ENCODE data around the gene PTBP1. TPM values are rescaled to one million over a fixed set of nuclear protein-coding genes. Genes with fewer than 3 reads are reported as not detected.

The PTBP1 gene
- total and polyA plus RNA-seq, 2 experiments from 2014 or later = 539 to 632 TPM

- no peaks in the 10 kb centered on the region for H3K9me2 ChIP-seq (ENCODE audit: insufficient read depth)
- H3K36me3 Mint-ChIP-seq (ENCODE audit: low read depth) = peaks cover 70% of the 10 kb centered on the region
- no peak for TF ChIP-seq REST (IDR thresholded peaks at IDR 0.05; ENCODE audit: unreplicated experiment)
- TF ChIP-seq CTCF (conservative IDR thresholded peaks at IDR 0.05; ENCODE audit: low read depth in 2 of 2) = no peak
- TF ChIP-seq ZNF114 (CRISPR knock-in tag; IDR thresholded peaks at IDR 0.05) = no peak
- no peak for TF ChIP-seq ZNF331 (CRISPR knock-in tag; IDR thresholded peaks at IDR 0.05; ENCODE audit: low read depth)
- TF ChIP-seq EZH2phosphoT487 (IDR thresholded peaks at IDR 0.05; ENCODE audit: unreplicated experiment) = no peak
- TF ChIP-seq CREB1 (CRISPR knock-in tag; IDR thresholded peaks at IDR 0.05; ENCODE audit: low read depth) = no peak
- TF ChIP-seq ZNF462 (CRISPR knock-in tag; IDR thresholded peaks at IDR 0.05) = no peak
- no peak for TF ChIP-seq NANOG (IDR thresholded peaks at IDR 0.05; ENCODE audit: borderline replicate concordance)
- TF ChIP-seq ETS1 (IDR thresholded peaks at IDR 0.05) = no peak
- TF ChIP-seq POLR2AphosphoS5 (IDR thresholded peaks at IDR 0.05; ENCODE audit: low read depth) = no peak; the same call in 1 of the 2 replicates
- TF ChIP-seq EZH2 (IDR thresholded peaks at IDR 0.05; ENCODE audit: low read depth, unreplicated experiment) = no peak
- TF ChIP-seq JUNB (IDR thresholded peaks at IDR 0.05; ENCODE audit: unreplicated experiment) = no peak
- TF ChIP-seq STAT1 (IDR thresholded peaks at IDR 0.05; ENCODE audit: unreplicated experiment) = no peak
- H3K9me3 Mint-ChIP-seq = no peaks in the 10 kb centered on the region; the same call in 2 of the 3 replicates
- no peak overlapping the region for H2AFZ ChIP-seq
- H3K27me3 Mint-ChIP-seq (ENCODE audit: insufficient read depth, low read depth, poor library complexity) = peaks cover 36% of the 10 kb centered on the region
- peaks cover 51% of the 10 kb centered on the region for H4K20me1 ChIP-seq (replicated peaks; ENCODE audit: insufficient read depth)
- H3K36me3 ChIP-seq (ENCODE audit: insufficient read depth) = peaks cover 49% of the 10 kb centered on the region
- no peak overlapping the region for H3K27ac Mint-ChIP-seq
- H3K4me1 Mint-ChIP-seq = peaks cover 9% of the 10 kb centered on the region; the same call in 2 of the 3 replicates
- no peak overlapping the region for H3K27ac ChIP-seq (ENCODE audit: low read depth)
- DNase-seq (ENCODE audit: low spot score) (no peak), ATAC-seq (no peak)
- peaks cover 48% of the 10 kb centered on the region for H3K79me2 ChIP-seq (replicated peaks; ENCODE audit: insufficient read depth)
- no peaks in the 10 kb centered on the region for H3K27me3 ChIP-seq (ENCODE audit: insufficient read depth)
- H3F3A ChIP-seq (replicated peaks; ENCODE audit: low read depth) = peaks cover 72% of the 10 kb centered on the region
- H3K4me2 ChIP-seq = no peak overlapping the region
- no peaks in the 10 kb centered on the region; the same call in 1 of the 2 replicates for H3K4me1 ChIP-seq (ENCODE audit: insufficient read depth)
- H3K4me3 Mint-ChIP-seq = no peak overlapping the region
- H3K4me3 ChIP-seq = no peak overlapping the region
Observed at GRCh38 chr19:808423-808775, 11.1 kb downstream of the PTBP1 start.
